Right lobe of liver (tissue), 4 donors: Measurements from ENCODE around the gene CAMTA1.

Experiments
- POLR2A ChIP-seq: fragments of 450-650 bp; IDR thresholded peaks from one replicate; pipeline ENCODE4 v1.6.1; 2017; ENCODE audit warnings: antibody characterized with exemption, mild to moderate bottlenecking
- TF ChIP-seq, protein P1 (sequence below), 4 donors: fragments of 200-600 bp in 3 of 4; fragments of 450-650 bp in 1 of 4; IDR thresholded peaks; one replicate each; pipeline versions ENCODE4 v1.5.1 to v1.8.0; 2016 to 2022; ENCODE audit warnings: antibody characterized with exemption in 4 of 4, mild to moderate bottlenecking in 2 of 4
- donor health status: DM: no; HTN: no; CAD: no.
- donor health status: DM: no; HTN: no; CAD: no.
- donor health status: DM: no; HTN: yes; CAD: no.

- TF ChIP-seq, protein P1, sequence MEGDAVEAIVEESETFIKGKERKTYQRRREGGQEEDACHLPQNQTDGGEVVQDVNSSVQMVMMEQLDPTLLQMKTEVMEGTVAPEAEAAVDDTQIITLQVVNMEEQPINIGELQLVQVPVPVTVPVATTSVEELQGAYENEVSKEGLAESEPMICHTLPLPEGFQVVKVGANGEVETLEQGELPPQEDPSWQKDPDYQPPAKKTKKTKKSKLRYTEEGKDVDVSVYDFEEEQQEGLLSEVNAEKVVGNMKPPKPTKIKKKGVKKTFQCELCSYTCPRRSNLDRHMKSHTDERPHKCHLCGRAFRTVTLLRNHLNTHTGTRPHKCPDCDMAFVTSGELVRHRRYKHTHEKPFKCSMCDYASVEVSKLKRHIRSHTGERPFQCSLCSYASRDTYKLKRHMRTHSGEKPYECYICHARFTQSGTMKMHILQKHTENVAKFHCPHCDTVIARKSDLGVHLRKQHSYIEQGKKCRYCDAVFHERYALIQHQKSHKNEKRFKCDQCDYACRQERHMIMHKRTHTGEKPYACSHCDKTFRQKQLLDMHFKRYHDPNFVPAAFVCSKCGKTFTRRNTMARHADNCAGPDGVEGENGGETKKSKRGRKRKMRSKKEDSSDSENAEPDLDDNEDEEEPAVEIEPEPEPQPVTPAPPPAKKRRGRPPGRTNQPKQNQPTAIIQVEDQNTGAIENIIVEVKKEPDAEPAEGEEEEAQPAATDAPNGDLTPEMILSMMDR (IDR thresholded peaks at IDR 0.05) = no peak
- TF ChIP-seq POLR2A = no peak
Observed at GRCh38 chr1:7549277-7550161, 764.3 kb downstream of the CAMTA1 start.
